NT2/D1 (cell line): ENCODE results near the gene SCFD1.

Source experiments
- YY1 ChIP-seq: IDR thresholded peaks from 2 replicates; pipeline ENCODE4 v1.6.1; 2011; ENCODE audit not compliant: insufficient read length, insufficient read depth
- ZNF274 ChIP-seq: IDR thresholded peaks from 2 replicates; pipeline ENCODE4 v1.6.1; 2011; ENCODE audit warnings: mild to moderate bottlenecking, low read depth, low read length

- TF ChIP-seq ZNF274 (no peak), YY1 (no peak)
Observed at GRCh38 chr14:30641207-30641606, 19.1 kb downstream of the SCFD1 start.
